Measurements from ENCODE around the gene IGSF9B.
A peak's percentile ranks its signal among the peaks of the same experiment; 100 is the strongest.
"Not testable (repeated sequence)": the region's sequence is repeated elsewhere in the genome, so short reads cannot be mapped to it uniquely, and the experiment has no call there.

IGSF9B gene, protein sequence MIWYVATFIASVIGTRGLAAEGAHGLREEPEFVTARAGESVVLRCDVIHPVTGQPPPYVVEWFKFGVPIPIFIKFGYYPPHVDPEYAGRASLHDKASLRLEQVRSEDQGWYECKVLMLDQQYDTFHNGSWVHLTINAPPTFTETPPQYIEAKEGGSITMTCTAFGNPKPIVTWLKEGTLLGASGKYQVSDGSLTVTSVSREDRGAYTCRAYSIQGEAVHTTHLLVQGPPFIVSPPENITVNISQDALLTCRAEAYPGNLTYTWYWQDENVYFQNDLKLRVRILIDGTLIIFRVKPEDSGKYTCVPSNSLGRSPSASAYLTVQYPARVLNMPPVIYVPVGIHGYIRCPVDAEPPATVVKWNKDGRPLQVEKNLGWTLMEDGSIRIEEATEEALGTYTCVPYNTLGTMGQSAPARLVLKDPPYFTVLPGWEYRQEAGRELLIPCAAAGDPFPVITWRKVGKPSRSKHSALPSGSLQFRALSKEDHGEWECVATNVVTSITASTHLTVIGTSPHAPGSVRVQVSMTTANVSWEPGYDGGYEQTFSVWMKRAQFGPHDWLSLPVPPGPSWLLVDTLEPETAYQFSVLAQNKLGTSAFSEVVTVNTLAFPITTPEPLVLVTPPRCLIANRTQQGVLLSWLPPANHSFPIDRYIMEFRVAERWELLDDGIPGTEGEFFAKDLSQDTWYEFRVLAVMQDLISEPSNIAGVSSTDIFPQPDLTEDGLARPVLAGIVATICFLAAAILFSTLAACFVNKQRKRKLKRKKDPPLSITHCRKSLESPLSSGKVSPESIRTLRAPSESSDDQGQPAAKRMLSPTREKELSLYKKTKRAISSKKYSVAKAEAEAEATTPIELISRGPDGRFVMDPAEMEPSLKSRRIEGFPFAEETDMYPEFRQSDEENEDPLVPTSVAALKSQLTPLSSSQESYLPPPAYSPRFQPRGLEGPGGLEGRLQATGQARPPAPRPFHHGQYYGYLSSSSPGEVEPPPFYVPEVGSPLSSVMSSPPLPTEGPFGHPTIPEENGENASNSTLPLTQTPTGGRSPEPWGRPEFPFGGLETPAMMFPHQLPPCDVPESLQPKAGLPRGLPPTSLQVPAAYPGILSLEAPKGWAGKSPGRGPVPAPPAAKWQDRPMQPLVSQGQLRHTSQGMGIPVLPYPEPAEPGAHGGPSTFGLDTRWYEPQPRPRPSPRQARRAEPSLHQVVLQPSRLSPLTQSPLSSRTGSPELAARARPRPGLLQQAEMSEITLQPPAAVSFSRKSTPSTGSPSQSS (N-terminal part only)

GRCh38 chr11:133956650-133957633, at the start of gene IGSF9B:
Gene IGSF9B (minus strand): TSS chr11:133956968. CDS start chr11:133956754, 214 bp downstream.
- peak; percentile 92 for DNase-seq

GRCh38 chr11:134004496-134005172, 47.9 kb upstream of the IGSF9B start:
- no peak for DNase-seq

GRCh38 chr11:134003792-134004495, 47.2 kb upstream of the IGSF9B start:
- DNase-seq, result no peak

DNA sequence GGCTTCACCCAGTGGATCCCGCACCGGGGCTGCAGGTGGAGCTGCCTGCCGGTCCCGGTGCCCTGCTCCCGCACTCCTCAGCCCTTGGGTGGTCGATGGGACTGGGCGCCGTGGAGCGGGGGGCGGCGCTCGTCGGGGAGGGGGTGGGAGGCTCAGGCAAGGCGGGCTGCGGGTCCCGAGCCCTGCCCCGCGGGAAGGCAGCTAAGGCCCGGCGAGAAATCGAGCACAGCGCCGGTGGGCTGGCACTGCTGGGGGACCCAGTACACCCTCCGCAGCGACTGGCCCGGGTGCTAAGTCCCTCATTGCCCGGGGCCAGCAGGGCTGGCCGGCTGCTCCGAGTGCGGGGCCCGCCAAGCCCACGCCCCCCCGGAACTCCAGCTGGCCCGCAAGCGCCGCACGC, 46.1 kb upstream of the IGSF9B start:
- DNase-seq, result not testable (repeated sequence)

- not testable (repeated sequence) for DNase-seq
Observed at GRCh38 chr11:134002338-134002737, 45.6 kb upstream of the IGSF9B start.

- DNase-seq, result no peak
Observed at GRCh38 chr11:134001596-134001995, 44.8 kb upstream of the IGSF9B start.

- DNase-seq, result no peak
Observed at GRCh38 chr11:134001088-134001487, 44.3 kb upstream of the IGSF9B start.

- no peak for DNase-seq
Observed at GRCh38 chr11:133999355-133999754, 42.6 kb upstream of the IGSF9B start.

GRCh38 chr11:133997554-133997953, 40.8 kb upstream of the IGSF9B start:
- DNase-seq, result no peak

- DNase-seq, result no peak
Observed at GRCh38 chr11:133996671-133997070, 39.9 kb upstream of the IGSF9B start.

GRCh38 chr11:133995066-133995465, 38.3 kb upstream of the IGSF9B start:
- no peak for DNase-seq

DNA sequence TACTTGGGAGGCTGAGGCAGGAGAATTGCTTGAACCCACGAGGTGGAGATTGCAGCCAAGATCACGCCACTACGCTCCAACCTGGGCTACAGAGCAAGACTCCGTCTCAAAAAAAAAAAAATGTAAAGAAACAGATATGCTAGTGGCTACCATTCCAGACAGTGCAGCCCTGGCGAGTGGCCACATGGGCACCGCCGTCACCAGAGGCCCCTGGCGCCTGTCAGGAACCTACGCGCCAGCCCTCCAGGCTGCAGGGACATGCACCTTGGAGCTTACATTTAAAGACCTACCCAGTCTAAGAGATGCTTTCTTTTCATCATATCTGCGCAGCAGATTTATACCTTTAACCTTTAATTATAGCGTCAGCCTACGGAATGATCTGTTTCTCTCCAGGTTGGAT, 37.2 kb upstream of the IGSF9B start:
- no peak for DNase-seq

- no peak for DNase-seq
Observed at GRCh38 chr11:133993107-133993506, 36.3 kb upstream of the IGSF9B start.

DNA sequence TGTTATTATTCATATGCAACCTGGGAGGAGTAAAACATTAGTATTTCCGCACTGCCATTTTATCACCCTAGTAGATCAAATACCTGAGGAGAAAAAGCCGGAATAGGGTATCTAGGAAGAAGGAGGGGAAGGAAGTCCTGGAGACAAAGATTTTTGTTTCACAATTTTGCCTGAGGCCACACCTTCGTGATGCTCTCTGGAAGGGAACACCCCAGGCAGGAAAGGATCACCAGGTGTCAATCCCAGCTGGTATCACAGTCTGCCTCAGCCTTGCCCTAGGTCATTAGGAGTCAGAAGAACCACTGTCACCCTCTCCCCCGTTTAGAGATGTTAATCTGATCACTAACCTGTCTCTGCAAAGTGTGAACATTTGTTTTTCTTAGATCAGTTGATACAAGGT, 35.4 kb upstream of the IGSF9B start:
- no peak for DNase-seq

- DNase-seq, result no peak
Observed at GRCh38 chr11:133991101-133991500, 34.3 kb upstream of the IGSF9B start.

DNA sequence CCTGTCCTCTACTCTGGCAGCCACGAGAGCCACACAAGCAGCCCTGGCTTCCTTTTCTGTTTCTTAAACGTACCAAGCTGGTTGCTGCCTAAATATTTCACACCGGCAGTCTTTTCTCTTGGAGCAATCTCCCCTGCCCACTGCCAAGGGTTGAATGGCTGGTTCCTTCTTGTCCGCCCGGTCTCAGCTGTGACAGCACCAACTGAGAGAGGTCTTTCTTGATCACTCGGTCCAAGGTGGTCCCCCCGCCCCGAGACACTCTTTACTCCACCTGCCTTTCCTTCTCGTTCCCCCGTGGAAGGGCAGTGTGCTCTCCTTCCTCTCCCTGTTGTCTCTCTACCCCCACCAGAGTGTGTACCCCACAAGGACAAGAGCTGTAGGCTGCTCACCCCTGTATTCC, 33.7 kb upstream of the IGSF9B start:
- no peak for DNase-seq

GRCh38 chr11:133988686-133989410, 32.1 kb upstream of the IGSF9B start:
- DNase-seq, result no peak

- no peak for DNase-seq
Observed at GRCh38 chr11:133987171-133987570, 30.4 kb upstream of the IGSF9B start.
